Measurements from ENCODE around the gene MBNL3.
A peak's percentile ranks its signal among the peaks of the same experiment; 100 is the strongest.
"Not testable (repeated sequence)": the region's sequence is repeated elsewhere in the genome, so short reads cannot be mapped to it uniquely, and the experiment has no call there.

MBNL3 gene

DNA sequence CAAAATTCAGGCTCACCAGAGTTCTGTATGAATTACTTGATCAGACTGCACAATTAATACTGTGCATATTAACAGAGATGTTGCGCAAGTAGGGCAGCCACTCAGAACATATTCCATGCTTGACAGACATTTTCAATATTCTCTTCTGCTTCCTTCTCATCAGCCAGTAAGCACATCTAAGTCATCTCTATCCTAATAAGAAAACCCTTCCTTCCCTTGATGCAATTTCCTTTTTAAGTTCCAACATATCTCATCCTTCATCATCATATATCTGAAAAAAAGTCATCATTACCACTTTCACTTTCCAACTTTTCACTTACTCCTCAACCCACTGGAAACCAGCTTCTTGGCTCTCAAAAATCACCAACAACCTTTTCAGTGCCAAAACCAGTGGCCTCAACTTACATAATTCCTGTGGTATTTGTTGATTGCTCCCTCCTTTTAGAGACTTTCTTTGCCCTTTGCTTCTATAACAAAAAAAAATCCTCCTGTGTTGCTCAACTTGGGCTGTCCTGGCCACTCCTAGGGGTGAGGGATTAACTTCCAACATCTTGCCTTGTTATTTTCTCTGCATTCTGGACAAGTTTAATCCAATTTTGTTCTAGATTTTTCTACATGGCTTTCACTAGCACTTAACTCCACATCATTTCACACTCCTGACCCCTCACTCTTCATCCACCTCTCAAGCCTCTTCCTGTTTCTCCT is 14.1 kb downstream of the MBNL3 start:
- DNase-seq = no peak

DNA sequence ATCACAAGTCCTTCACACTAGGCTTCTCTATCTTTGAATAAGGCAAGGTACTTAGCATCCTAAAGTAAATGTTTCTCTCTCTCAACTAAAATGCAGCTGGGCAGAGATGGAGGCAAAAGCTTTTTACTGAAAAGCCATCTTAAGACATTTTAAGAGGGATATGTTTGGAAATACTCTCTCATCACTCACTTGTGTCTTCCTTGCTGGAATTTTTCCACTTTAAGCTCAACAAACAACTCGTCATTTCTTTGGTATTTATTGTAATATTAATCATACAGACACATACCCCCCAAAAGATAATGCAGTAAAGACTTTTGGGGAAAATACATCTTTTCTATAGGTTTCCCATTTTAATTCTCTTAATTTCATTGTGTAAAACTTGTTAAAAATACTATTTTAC is 16.4 kb downstream of the MBNL3 start:
- no peak for DNase-seq

DNA sequence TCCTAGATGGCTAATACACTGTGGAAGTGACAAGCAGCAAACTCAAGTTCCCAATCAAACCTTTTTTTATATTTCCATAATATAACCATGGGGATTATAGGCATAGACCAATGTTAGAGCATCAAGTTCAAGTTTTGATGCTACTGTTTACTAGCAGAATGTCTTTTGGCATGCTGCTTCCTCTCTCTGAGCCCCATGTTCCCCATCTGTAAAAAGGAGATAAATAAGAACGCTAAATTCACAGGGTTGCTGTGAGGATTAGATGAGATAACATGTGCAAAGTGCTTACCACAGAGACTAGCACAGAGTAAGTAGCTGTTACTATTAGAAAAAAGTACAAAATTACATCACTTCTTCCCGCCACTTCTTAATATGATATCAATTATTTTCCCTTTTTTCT is 18.0 kb downstream of the MBNL3 start:
- DNase-seq = no peak

DNA sequence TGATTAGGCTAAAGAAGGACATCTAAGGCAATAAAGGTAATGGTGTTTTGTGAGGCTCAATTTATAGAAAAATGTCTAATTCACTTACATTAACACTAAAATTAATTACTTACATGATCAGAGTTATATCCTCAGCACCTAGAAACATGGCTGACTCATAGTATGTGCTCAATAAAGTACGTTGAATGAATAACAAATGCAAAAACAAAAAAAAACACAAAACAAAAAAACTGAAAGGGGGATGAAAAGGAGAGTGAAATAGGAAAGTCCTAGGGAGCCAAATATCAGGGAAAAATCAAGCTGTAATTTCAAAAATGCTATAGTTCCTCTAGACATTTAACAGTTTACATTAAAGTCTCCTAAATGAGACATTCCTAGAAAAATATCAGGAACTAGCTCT is 18.7 kb downstream of the MBNL3 start:
- no peak for DNase-seq

DNA sequence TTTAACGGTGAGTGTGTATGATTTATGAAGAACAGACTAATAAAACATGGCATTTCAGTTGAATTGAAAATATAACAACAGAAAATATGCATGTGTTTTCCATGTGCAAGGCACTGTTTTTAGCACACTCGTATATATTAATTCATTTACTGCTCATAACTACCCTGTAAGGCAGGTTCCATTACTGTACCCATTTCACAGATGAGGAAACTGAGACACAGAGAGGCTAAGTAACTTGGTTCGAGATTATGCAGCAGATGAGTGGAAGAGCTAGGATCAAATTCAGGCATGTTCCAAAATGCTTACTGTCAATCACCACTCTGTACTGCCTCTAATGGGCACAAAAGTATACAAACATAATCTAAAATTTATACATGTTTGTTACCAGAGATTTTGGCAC is 20.4 kb downstream of the MBNL3 start:
- no peak for DNase-seq

DNA sequence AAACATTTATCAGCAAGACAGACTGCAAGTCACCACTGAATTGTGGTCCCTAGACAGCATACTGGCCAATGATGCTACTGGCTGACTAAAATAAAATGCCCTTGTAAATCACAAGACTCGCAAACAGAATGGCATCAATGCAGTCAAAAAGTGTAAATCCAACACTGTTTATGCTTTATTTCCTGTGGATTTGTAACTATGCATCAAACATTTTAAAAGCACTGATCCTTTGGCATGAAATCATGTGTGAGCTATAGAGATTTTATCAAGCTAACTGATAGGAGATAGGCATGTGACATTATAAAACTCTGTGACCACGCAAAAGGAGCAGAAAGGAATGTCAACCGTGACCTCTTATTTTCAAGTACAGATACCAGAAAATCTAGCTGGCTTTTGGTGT is 20.8 kb downstream of the MBNL3 start:
- no peak for DNase-seq

DNA sequence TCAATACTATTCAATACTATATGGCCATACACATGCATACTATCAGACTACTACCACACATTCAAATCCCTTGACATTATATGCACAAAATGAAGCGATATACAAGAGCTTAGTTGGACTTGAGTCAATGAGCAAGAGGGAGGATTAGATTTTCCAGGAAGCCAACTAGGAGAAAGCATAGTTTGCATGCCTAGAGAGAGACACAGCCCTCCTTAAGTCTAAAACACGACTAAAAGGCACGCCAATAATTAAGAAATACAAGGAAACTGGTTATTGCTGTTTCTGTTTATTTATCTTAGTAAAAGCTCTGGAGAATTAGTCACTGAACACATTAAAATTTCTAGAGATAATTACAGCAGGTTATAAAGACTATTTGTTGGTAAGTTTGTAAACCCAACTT is 21.8 kb downstream of the MBNL3 start:
- DNase-seq = no peak

DNA sequence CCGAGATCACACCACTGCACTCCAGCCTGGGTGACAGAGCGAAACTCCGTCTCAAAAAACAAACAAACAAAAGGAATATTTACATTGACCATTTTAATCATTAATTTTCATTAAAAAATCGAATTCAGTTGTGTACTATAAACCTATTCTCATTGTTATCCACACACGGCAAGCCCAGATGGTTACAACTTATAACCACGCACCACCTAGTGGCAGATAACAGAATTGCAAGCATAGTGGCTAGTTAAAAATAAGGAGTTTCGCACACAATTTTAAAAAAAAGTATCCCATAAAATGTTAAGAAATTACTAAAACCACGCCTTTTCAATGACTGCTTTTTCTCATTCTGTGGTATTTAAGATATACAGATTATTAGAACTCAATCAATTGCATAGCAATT is 25.4 kb downstream of the MBNL3 start:
- DNase-seq = peak; percentile 3

DNA sequence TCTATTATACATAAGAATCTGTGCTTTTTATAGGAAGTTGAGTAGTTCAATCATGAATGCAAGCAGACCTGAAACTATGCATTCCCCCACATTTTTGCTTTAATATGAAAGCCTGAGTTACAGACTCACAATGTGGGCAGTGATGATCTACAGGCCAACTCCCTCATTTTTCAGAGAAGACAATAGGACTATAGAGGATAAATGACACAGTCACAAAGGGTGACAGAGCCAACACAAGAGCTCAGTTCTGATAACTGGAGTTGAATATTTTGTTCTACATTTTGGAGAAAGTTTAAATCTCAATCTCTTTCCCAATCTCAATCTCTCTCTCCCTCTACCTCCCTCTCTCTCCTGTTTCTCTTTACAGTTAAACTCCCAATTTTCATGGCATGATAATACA is 27.0 kb downstream of the MBNL3 start:
- DNase-seq = no peak

DNA sequence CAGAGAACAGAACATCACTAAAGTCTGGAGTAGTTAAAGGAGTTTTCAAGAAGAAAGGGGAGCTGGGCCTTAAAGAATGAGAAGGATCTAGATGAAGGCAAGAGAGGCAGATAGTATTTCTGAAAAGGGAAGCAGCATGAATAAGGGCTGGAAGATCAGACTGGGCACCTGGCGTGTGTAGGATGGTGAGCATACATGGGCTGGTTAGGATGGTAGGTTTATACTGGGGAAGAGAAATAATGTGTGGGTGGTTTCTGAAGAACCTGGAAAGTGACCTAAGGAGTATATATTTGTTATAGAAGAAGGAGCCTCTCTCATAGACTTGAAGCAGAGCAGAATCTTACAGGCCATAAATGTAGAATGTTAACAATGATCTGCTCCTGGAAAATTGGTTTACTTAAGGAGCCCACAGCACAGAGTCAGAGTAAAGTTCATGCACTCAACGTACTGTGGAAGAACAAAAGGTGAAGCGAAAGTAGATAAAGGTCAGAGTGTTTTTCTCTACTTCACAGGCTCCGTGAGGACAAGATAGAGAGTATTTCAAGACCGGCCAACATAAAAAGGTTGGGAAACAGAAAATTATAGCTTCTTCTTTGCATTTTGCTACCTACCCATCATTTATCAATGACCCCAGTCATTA is 35.8 kb downstream of the MBNL3 start:
- DNase-seq = no peak

DNA sequence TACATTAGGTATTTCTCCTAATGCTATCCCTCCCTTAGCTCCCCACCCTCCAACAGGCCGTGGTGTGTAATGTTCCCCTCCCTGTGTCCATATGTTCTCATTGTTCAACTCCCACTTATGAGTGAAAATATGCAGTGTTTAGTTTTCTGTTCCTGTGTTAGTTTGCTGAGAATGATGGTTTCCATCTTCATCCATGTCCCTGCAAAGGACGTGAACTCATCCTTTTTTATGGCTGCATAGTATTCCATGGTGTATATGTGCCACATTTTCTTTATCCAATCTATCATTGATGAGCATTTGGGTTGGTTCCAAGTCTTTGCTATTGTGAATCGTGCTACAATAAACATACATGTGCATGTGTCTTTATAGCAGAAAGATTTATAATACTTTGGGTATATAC is 42.9 kb downstream of the MBNL3 start:
- DNase-seq = not testable (repeated sequence)

DNA sequence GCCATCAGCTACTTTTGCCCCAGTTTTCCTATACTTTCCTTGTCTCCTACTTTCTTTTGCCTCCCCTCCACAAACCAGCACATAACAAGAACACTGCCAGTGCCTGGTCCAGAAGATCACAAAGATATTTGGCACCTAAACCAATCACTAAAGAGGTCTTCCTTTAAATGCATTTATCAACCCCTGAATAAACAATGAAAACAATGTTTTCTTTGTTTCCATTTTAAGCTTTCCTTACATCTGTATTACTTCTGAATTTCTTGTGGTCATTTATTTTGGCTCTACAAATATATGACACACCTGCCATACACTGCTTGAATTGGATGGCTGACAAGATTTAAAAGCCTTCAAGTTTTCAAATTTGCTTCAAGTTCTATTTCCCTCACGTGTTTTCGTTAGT is 43.9 kb downstream of the MBNL3 start:
- DNase-seq = no peak

DNA sequence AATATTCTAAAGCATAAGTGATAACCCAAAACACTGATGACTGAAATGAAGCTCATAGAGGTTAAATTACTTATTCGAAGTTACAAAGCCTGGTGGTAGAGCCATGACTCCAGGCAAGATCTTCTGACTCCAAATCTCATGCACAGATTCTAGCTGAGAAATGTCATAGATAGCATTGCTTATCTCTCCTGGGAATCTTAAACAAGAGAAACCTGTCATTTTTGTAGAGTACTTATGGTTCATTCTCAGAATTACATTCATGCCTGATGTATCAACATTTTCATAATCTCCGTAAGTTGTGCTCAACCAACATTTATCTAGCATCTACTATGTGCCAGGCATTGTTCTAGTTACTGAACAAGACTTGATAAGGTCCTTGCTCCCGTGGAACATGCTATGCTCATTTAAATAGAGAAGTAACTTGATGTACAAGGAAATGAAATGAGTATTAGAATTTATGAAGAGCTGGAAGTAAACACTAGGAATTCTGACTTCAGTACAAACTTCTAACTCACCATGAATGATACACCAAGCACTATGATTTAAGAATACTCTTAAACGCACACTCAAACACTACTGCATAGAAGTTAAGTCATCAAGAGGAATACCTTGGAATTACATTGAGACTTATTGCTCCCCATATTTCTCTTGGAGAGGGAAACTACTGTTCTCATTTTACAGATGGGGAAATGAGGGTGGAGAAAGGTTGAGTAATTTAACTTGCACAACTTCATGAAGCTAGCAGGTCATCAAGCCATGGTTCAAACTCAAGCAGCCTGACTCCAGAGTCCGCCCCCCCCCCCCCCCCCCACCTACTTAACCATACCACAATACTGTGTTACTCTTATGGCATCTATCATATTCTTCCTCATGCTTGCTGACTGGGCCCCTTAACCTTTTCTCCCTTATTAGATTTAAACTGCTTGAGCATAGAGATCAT is 45.4 kb downstream of the MBNL3 start:
- no peak for DNase-seq

DNA sequence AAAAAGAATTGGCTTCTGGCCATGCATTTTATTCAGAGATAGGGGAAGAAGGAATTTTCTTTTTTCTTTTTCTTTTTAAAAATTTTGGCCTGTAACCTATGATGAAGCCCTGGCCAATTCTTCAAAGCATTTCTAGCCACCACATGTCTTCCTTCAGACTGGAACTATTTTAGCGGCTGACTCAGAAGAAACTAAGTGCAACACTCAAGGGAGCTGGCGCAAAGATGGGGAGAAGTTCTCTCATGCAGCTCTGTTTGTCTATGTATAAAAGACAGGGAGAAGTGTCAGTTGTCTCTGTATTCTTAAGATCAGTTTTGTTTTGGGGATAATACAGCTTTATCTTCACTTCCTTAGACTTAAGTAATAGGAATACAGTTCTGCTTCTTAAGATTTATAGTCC is 46.1 kb downstream of the MBNL3 start:
- no peak for DNase-seq

DNA sequence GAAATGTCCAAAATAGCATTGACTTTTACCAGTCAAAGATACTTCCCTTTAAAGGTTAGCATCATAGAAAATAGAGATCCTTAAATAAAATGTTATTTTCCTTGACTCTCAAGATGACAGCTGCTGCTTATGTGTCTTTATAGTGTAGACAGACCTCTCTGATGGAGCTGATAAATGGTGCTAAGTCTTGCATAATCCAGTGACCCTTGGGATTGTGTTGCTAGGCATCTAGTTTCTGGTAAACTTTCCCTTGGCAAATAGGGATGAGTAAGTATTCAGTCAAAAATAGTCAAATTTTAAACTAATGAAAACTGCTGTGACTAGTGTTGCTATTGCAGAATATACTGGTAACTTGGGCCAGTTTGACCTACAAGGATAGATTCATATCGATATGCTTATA is 53.6 kb downstream of the MBNL3 start:
- no peak for DNase-seq

DNA sequence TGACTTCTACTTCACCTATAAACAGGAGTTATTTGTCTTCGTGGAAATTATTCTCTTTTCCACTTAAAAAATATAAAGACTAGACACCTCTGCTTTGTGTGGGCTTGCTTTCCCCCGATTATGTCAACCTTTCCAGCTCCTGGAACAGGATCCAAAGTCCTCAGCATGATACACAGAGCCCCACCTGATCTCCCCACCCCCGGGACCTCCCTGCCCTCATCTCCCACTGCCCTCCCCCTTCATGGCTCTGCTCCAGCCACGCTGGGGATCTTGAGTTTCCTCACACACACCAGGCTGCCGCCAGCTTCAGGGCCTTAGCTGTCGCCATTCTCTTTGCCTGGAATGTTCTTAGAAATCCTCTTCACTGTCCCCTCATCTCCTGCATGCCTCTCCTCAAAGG is 55.3 kb downstream of the MBNL3 start:
- DNase-seq = no peak

DNA sequence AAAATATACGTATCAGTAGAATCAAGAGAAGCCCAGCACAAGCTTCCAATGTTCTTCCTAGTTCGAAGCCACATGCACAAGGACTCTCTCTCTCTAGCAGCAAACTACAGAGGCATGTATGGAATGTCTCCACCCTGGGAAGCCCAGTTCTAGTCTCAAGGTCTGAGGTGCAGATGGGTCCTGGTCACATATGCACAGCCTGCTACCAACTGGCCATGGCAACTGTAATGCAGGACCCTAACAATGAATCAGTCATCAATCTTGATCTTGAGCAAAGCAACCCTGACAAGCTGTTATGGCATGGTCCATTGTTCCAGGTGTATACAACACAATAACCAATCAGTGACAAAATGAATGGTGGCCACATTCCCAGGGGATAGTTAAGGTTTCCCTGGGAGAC is 55.8 kb downstream of the MBNL3 start:
- DNase-seq = no peak

DNA sequence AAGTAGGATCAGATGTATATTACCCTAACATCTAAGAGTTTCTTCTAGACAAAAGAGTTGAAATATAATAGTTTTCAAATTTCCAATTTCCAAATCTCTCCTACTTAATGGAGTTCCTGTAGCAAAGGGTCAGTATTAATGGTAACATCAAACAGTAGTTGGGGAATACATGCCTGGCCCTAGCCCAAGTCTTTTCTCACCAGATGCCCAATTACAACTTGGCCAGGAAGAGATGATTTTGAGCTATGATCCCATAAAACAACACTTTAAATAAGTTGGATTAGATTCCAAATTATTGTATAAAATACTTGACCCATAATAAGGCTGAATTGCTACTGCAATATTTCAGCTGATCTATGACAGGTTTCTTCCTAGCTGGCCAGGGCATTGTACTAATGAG is 59.9 kb downstream of the MBNL3 start:
- DNase-seq = no peak

DNA sequence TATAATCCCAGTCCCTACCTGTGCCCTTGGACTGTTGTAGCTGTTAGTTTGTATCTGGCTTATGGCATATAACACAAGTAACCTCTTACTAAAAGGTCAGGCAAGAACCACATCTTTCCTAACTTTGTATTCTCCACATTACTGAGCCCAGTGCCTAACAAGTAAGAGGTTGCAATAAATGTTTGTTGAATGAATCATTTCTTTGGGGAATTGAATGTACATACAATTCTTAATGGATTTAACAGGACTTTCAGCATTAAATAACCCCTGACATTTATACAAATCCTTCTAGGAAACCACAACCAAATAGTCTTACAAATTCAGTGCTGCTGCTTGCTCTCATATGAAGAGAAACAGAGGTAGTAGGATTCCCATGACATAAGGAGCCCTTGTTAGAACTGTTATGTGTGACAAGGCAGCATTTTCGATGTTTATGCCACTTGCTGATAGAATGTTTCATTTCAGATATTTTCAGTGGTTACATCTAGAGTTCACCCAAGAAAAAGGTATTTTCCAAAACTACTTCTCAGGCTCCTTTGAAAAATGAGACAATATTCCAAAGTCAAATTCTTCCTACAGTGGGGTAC is 62.0 kb downstream of the MBNL3 start:
- no peak for DNase-seq

DNA sequence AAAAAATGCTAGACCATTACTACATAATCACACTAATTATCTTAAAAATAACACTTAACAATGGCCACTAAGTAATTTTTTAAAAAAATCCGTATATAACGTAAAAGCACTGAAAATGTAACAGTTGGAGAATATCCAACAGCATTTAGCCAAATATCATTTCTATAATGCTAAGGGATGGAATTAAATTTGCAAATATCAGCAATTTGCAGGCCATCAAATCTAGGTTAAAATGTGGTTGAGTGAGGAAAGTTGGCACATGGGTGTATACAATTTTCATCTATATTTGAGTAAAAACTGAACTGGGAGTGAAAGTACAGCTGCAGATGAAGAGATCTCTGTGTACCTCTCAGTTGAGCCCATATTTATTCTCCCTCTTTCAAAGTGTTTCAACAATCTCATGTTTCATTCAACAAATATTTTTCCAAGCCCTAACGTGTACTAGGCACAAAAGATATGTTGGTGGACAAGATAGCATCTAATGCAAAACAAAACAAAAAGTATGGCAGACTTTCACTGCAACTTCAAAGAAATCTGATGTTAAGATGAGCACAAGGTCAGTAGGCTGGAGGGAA is 63.0 kb downstream of the MBNL3 start:
- no peak for DNase-seq

DNA sequence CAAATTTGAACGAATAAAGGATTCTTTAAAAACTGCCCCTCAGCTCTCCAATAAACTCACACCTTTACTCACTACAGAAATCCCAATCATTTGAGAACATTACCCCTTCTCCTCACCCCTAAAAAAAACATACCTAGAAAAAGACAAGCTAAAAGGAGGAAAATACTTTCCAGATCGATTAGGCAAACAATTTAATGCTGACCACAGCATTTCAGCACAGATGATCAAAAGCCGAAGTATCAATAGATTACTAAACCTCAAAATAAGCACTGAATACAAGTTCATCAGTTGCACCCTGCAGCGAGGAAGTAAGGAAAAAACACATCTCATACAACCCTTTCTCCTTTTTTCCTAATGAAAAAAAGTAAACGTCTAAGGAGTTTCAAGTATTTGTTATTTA is 65.5 kb downstream of the MBNL3 start:
- no peak for DNase-seq

DNA sequence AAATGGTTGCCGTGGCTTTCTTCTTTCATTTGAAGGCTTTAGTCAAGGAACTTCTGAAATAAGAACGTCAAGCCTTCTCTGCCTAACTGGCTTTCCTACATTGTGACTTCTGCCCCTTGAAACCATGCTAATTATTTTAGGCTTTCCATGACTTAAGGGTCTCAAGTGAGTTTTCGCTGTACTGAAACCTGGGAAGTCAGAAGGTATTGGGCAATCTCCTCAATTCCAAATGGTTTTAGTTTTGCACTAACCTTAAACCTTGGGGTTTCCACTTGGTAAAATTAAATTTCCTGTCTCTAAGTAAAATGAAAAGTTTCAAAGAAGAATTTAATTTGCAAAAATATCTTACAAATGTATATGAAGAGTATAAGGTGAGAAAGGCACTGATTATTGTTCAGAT is 73.8 kb downstream of the MBNL3 start:
- DNase-seq = no peak

DNA sequence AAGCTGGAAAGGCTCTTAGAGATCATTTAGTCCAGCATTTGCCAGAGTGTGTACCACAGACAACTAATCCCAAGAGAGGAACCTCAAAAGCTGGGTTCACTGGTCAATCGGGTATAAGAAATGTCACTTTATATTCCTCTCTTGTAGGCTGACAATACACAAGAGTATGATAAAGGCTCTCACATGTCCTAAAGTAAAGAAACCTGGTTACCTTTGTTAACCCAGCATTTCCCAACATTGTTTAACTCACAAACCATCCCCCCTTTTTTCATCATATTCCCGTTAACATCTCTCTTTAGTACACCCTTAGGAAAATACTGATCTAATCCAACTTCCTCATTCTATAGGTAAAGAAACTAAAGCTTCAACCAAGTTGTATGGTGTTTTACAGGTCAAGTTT is 74.4 kb downstream of the MBNL3 start:
- DNase-seq = no peak

All from T-helper 9 cell (primary cell).